LNCAP (cell line): ENCODE measurements around the gene ABHD2.

Source experiments
- CTCF ChIP-seq: fragments of 450-650 bp; IDR thresholded peaks from 2 replicates; pipeline ENCODE4 v1.5.1; 2017; ENCODE audit warnings: mild to moderate bottlenecking

ABHD2 gene

DNA sequence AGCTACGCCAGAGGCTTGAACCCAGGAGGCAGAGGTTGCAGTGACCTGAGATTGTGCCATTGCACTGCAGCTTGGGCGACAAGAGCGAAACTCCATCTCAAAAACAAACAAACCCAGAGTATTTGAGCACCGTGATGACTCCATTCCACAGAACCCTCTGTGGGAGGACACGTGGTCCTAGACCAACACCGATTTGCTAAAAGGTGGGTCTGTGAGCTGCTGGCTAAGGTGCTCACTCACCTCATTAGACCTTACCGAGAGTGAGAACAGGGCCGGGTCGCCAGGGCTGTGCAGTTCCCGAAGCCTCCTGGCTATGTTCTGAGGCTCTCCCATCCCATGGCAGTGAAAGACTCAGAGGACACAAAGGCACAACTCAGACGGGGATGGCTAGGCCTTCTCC lies 17.9 kb downstream of the ABHD2 start:
- no peak for TF ChIP-seq CTCF

DNA sequence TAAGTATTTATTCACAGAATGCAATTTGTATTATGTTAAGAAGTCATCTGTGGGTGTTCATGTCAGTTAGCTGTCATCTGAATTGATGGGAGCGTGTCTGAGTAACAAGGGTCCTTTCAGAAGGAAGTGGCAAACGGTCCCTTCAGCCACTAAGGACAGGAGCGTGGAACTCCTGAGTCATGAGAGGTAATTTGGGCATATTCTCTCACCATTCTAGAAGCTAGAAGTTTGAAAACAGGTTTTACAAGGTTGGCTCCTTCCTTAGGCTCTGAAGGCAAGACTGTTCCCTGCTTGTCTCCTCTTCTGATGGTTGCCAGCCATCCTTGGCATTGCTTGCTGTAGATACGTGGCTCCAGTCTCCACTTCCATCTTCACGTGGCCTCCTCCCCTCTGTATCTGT lies 19.7 kb downstream of the ABHD2 start:
- TF ChIP-seq CTCF, result no peak

GRCh38 chr15:89108835-89109234 lies 20.6 kb downstream of the ABHD2 start:
- TF ChIP-seq CTCF, result no peak

GRCh38 chr15:89109238-89109637 lies 21.0 kb downstream of the ABHD2 start:
- TF ChIP-seq CTCF, result no peak

GRCh38 chr15:89110060-89110459 lies 21.8 kb downstream of the ABHD2 start:
- TF ChIP-seq CTCF, result no peak

GRCh38 chr15:89111352-89111751 lies 23.1 kb downstream of the ABHD2 start:
- no peak for TF ChIP-seq CTCF

DNA sequence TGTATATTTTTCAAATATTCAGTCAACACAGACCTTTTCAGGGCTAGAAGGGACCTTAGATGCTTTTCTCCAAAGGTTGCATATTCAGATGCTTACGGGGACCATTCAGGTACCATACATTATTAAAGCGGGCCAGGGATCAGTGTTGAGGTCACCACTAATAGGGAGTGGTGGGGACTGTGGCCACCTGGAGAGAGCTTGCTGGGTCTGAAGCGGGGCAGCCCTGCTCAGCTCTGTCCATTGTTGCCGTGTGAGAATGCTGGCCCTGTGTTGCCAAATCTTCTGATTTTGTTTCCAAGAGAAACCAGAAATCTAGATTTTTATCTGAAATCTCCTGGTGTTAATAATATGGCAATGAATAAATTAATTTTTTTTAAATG lies 23.7 kb downstream of the ABHD2 start:
- no peak for TF ChIP-seq CTCF

DNA sequence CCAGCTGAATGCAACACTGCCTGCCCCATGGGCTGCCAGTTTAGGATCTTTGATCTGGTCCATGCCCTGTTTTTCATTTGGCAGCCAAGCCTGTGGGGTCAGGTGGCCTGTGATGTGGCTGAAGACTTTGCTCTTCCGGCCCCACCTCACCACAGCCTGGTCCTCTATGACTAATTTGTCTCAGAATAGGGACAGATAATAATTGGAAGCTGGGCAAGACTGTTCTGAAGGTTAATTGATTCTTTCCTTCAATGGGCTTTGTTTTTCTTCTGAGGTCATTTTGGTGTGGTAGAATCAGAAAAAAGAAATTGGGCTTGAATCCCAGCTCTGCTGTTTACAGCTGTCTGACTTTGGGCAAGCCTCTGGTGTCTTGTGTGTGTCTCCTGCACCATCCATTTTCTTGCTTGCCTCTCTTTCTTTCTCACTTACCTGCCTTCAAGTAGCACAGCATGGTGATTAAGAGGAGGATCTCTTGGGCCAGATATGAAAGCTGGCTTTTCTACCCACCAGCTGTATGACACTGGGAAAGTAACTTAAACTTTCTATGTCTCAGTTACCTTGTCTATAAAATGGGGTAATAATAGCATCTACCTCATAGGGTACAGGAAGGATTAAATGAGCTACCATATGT lies 24.2 kb downstream of the ABHD2 start:
- TF ChIP-seq CTCF, result no peak
